Astrocyte (in vitro differentiated cells and primary cell): Measurements from ENCODE around the gene ACTN4. TPM values are rescaled to one million over a fixed set of nuclear protein-coding genes. Genes with fewer than 3 reads are reported as not detected.
A peak's percentile ranks its signal among the peaks of the same experiment; 100 is the strongest.

Experiments
- DNase-seq: peaks from one replicate; pipeline ENCODE4 v3.0.0-alpha.2; 2010; ENCODE audit warnings: low read depth
- FAIRE-seq: peaks from 2 replicates; lab custom pipeline; 2011; peaks lifted over from hg19 to GRCh38; lab: Jason Lieb, UNC
- H2AFZ ChIP-seq: 2 replicates; pipeline ENCODE4 v1.6.0; 2012; ENCODE audit warnings: low read depth, low read length, inconsistent platforms
- H3K27ac ChIP-seq: 2 replicates; pipeline ENCODE4 v1.5.1; 2011; ENCODE audit warnings: low read depth, low read length, inconsistent platforms
- H3K27me3 ChIP-seq: 2 replicates; pipeline ENCODE4 v1.6.0; 2011; ENCODE audit warnings: low read length, inconsistent platforms; ENCODE audit not compliant: insufficient read depth
- H3K36me3 ChIP-seq: 2 replicates; pipeline ENCODE4 v1.5.1; 2011; ENCODE audit warnings: low read length, inconsistent platforms; ENCODE audit not compliant: insufficient read depth
- H3K4me1 ChIP-seq: 2 replicates; pipeline ENCODE4 v1.5.1; 2011; ENCODE audit warnings: low read length, inconsistent platforms; ENCODE audit not compliant: insufficient read depth
- H3K4me2 ChIP-seq: 2 replicates; pipeline ENCODE4 v1.6.0; 2012; ENCODE audit warnings: low read length, inconsistent platforms
- H3K4me3 ChIP-seq: 2 replicates; pipeline ENCODE4 v1.5.1; 2011; ENCODE audit warnings: low read depth, mild to moderate bottlenecking, low read length, inconsistent platforms; ENCODE audit not compliant: insufficient read depth
- H3K79me2 ChIP-seq: 2 replicates; pipeline ENCODE4 v1.6.0; 2012; ENCODE audit warnings: mild to moderate bottlenecking, low read length, inconsistent platforms; ENCODE audit not compliant: insufficient read depth
- H3K9ac ChIP-seq: 2 replicates; pipeline ENCODE4 v1.6.0; 2012; ENCODE audit warnings: mild to moderate bottlenecking, low read length, inconsistent platforms
- H3K9me3 ChIP-seq: 2 replicates; pipeline ENCODE4 v1.5.1; 2012; ENCODE audit warnings: low read depth, mild to moderate bottlenecking, low read length, inconsistent platforms; ENCODE audit not compliant: insufficient read depth
- H4K20me1 ChIP-seq: 2 replicates; pipeline ENCODE4 v1.6.0; 2012; ENCODE audit warnings: low read length, inconsistent platforms; ENCODE audit not compliant: insufficient read depth
- H3K27ac Mint-ChIP-seq: one replicate; pipeline ENCODE4 v1.8.0; 2021; ENCODE audit warnings: mild to moderate bottlenecking, mixed read lengths; ENCODE audit not compliant: unreplicated experiment
- H3K27me3 Mint-ChIP-seq: one replicate; pipeline ENCODE4 v1.8.0; 2021; ENCODE audit warnings: low read depth, mixed read lengths; ENCODE audit not compliant: unreplicated experiment
- H3K36me3 Mint-ChIP-seq: one replicate; pipeline ENCODE4 v1.8.0; 2021; ENCODE audit warnings: low read depth, mixed read lengths; ENCODE audit not compliant: unreplicated experiment
- H3K4me1 Mint-ChIP-seq: one replicate; pipeline ENCODE4 v1.8.0; 2021; ENCODE audit warnings: low read depth, mixed read lengths; ENCODE audit not compliant: unreplicated experiment
- H3K4me3 Mint-ChIP-seq: one replicate; pipeline ENCODE4 v1.8.0; 2021; ENCODE audit warnings: mild to moderate bottlenecking, moderate library complexity, mixed read lengths; ENCODE audit not compliant: unreplicated experiment
- H3K9me3 Mint-ChIP-seq: one replicate; pipeline ENCODE4 v1.8.0; 2021; ENCODE audit warnings: mild to moderate bottlenecking, mixed read lengths; ENCODE audit not compliant: unreplicated experiment
- EZH2 ChIP-seq: IDR thresholded peaks from 2 replicates; pipeline ENCODE4 v1.6.1; 2012; ENCODE audit warnings: mild to moderate bottlenecking, low read length, inconsistent platforms; ENCODE audit not compliant: insufficient read depth
- total RNA-seq: library from RNA; stranded (reverse); gene quantifications from 2 replicates; pipeline ENCODE4 v1.2.1, GENCODE V29; 2021
- TF ChIP-seq, protein P1 (sequence below): IDR thresholded peaks from 2 replicates; pipeline ENCODE4 v1.5.1; 2011; ENCODE audit warnings: low read depth, mild to moderate bottlenecking, inconsistent platforms, low read length, moderate library complexity; ENCODE audit not compliant: insufficient read depth

ACTN4 gene
- total RNA-seq, 1 donor from 2014 or later = 879 TPM

DNA sequence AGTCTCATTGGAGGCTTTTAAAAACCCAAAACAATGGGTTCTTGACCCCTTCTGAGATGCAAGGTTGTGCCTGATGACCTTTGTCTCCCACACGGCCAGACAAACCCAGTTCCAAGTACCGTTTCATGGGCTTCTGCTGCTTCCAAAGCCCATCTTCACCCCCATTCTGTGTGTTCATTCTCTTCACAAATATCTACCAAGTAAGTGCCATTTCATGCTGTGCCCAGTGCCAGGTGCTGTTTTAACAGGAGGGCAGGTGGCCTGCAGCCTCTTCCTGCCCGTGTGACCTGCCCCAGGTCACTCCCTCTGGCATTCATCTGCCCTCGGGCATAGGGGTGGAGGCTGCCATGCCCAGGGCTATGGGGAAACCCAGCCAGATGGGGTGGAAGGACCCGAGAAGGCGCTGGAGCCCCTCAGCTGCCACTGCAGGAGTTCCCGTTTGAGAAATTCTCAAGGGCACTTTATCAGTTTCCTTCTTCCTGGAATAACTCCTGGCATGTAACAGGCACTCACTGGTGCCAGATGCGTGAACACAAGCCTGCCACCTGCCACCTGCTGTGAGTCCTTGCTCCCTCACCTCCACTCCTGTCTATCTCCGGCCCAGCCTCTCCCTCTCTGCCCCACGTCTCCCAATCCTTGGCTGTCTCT, 84.3 kb downstream of the ACTN4 start:
- Histone ChIP-seq H4K20me1 (peaks cover 54% of the 10 kb centered on the region), H3K4me3 (no peak overlapping the region), H3K36me3 (peaks cover 23% of the 10 kb centered on the region), H3K79me2 (peaks cover 10% of the 10 kb centered on the region), H3K27ac (no peak overlapping the region), H3K4me1 (peaks cover 33% of the 10 kb centered on the region), H3K4me2 (no peak overlapping the region), H2AFZ (no peak overlapping the region), H3K9ac (no peak overlapping the region), H3K27me3 (no peaks in the 10 kb centered on the region), H3K9me3 (no peaks in the 10 kb centered on the region)
- Mint-ChIP-seq H3K4me1 (peaks cover 1% of the 10 kb centered on the region), H3K27ac (peak overlapping the region; percentile 26), H3K4me3 (no peak overlapping the region), H3K27me3 (no peaks in the 10 kb centered on the region), H3K36me3 (peaks cover 20% of the 10 kb centered on the region), H3K9me3 (no peaks in the 10 kb centered on the region)
- DNase-seq (no peak), FAIRE-seq (no peak)
- TF ChIP-seq EZH2 = no peak
- TF ChIP-seq, protein P1, sequence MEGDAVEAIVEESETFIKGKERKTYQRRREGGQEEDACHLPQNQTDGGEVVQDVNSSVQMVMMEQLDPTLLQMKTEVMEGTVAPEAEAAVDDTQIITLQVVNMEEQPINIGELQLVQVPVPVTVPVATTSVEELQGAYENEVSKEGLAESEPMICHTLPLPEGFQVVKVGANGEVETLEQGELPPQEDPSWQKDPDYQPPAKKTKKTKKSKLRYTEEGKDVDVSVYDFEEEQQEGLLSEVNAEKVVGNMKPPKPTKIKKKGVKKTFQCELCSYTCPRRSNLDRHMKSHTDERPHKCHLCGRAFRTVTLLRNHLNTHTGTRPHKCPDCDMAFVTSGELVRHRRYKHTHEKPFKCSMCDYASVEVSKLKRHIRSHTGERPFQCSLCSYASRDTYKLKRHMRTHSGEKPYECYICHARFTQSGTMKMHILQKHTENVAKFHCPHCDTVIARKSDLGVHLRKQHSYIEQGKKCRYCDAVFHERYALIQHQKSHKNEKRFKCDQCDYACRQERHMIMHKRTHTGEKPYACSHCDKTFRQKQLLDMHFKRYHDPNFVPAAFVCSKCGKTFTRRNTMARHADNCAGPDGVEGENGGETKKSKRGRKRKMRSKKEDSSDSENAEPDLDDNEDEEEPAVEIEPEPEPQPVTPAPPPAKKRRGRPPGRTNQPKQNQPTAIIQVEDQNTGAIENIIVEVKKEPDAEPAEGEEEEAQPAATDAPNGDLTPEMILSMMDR = no peak

DNA sequence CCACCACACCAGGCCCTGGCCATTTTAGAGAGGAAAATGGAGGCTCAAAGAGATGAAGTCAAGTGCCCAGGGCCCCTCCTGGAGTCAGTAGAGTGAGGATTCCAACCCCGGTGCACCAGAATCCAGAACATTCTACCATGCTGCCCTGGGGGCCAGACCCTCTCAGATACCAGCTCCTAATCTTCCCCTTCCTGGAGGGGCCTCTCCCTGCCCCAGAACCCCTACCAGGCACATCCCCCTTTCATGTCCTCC, 85.7 kb downstream of the ACTN4 start:
- DNase-seq = no peak
- H2AFZ ChIP-seq = no peak overlapping the region
- no peaks in the 10 kb centered on the region for H3K9me3 ChIP-seq
- H3K9ac ChIP-seq = no peak overlapping the region
- no peak for TF ChIP-seq EZH2
- TF ChIP-seq, protein P1 = no peak
- no peak overlapping the region for H3K4me2 ChIP-seq
- FAIRE-seq = no peak
- Mint-ChIP-seq H3K4me1 (peaks cover 1% of the 10 kb centered on the region), H3K27ac (no peak overlapping the region), H3K27me3 (peaks cover 5% of the 10 kb centered on the region), H3K4me3 (no peak overlapping the region), H3K9me3 (peaks cover 4% of the 10 kb centered on the region), H3K36me3 (peaks cover 16% of the 10 kb centered on the region)
- no peak overlapping the region for H3K4me3 ChIP-seq
- H4K20me1 ChIP-seq = peaks cover 51% of the 10 kb centered on the region
- H3K4me1 ChIP-seq = peaks cover 24% of the 10 kb centered on the region
- peaks cover 5% of the 10 kb centered on the region for H3K79me2 ChIP-seq
- no peak overlapping the region for H3K27ac ChIP-seq
- no peaks in the 10 kb centered on the region for H3K27me3 ChIP-seq
- H3K36me3 ChIP-seq = peaks cover 19% of the 10 kb centered on the region

DNA sequence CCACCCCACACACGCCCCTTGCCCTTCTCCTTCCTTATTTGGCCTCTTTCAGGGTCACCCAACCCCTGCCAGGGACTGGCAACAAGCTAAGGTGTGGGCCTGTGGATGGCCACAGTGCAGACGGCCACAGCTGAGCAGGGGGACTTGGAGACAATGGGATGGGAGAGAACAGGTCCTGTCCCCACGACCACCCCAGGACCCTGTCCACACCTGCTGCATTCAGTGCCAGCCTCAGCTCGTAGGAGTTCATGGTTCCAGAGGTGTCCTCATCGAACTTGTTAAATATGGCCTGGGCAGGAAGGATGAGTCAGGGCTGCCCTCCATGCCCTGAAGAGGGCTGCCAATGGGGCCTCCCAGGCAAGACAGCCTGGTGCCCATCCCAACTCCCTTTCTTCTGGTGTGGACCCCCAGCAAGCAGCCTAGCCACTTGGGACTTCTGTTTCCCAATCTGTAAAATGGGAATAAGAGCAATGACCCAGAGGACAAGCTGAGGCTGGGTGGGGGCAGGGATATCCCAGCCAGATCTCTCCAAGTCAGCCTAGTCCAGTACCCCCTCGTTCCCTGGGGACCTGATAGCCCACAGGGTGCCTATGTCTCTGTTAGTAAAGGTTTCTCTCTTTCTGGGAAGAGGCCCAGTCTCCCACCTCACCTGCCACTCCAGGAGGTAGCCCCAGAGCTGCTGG, 86.2 kb downstream of the ACTN4 start:
- Histone ChIP-seq H4K20me1 (peaks cover 48% of the 10 kb centered on the region), H3K4me2 (peak overlapping the region; percentile 64), H3K9me3 (no peaks in the 10 kb centered on the region), H3K36me3 (peaks cover 19% of the 10 kb centered on the region), H3K79me2 (peaks cover 5% of the 10 kb centered on the region), H3K4me1 (peaks cover 24% of the 10 kb centered on the region), H3K27ac (no peak overlapping the region), H3K4me3 (no peak overlapping the region), H3K9ac (no peak overlapping the region), H3K27me3 (no peaks in the 10 kb centered on the region), H2AFZ (no peak overlapping the region)
- no peak overlapping the region for H3K27ac Mint-ChIP-seq
- DNase-seq = no peak
- H3K4me1 Mint-ChIP-seq = peaks cover 1% of the 10 kb centered on the region
- H3K27me3 Mint-ChIP-seq = peaks cover 5% of the 10 kb centered on the region
- peaks cover 4% of the 10 kb centered on the region for H3K9me3 Mint-ChIP-seq
- H3K36me3 Mint-ChIP-seq = peaks cover 16% of the 10 kb centered on the region
- no peak for FAIRE-seq
- H3K4me3 Mint-ChIP-seq = peak overlapping the region; percentile 57
- TF ChIP-seq, protein P1 = no peak
- TF ChIP-seq EZH2 = no peak
